ENCODE measurements around the gene ADGRB2.

DNA sequence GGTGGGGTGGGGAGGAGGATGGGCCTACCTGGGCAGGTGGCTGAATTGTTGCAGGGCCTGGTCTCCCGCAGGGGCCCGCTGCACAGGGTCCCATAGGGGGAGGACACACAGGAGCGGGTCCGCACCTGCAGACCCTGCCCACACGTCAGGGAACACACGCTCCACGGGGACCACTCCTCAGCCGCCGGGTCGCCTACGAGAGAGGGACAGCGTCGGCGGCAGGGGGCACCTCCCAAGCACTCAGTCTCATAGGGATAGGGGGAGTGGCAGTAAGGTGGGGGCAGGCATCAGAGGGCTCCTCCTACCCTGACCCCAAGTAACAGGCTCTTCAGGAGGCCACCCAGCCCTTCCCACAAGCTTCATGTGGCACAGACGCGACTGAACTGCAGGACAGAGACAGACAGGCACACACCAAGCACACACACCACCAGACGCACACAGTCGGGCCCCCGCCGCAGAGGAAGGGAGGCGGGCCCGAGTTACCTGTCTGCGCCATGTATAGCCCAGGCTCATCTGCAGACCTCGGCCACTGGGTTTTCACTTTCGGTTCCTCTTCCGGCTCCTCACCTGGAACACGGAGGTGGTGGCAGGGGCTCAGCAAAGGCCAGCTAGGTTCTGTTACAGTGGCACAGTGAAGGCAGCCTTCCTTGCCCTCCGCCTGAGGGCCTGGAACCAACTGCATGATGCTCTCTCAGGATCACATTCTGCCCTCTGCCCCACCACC lies 19.8 kb downstream of the ADGRB2 start:
- no peak for TF ChIP-seq ZNF18 (tag by site-specific recombination; IDR thresholded peaks at IDR 0.05)
- TF ChIP-seq CTCF (tag by site-specific recombination; IDR thresholded peaks at IDR 0.05), result no peak
- TF ChIP-seq ATF2 (tag by site-specific recombination; IDR thresholded peaks at IDR 0.05; ENCODE audit: low read depth), result no peak
- no peak for TF ChIP-seq SALL2 (tag by site-specific recombination; IDR thresholded peaks at IDR 0.05; ENCODE audit: borderline replicate concordance)
- no peak for TF ChIP-seq ZNF311 (tag by site-specific recombination; IDR thresholded peaks at IDR 0.05; ENCODE audit: borderline replicate concordance)
- TF ChIP-seq ZNF350 (tag by site-specific recombination; IDR thresholded peaks at IDR 0.05), result no peak
- no peak for TF ChIP-seq ZSCAN18 (tag by site-specific recombination; IDR thresholded peaks at IDR 0.05)
- no peak for TF ChIP-seq ZNF596 (tag by site-specific recombination; IDR thresholded peaks at IDR 0.05)
- no peak for TF ChIP-seq ZNF670 (tag by site-specific recombination; IDR thresholded peaks at IDR 0.05; ENCODE audit: low read depth)
- TF ChIP-seq ZNF561 (tag by site-specific recombination; IDR thresholded peaks at IDR 0.05; ENCODE audit: borderline replicate concordance), result no peak
- TF ChIP-seq ZNF776 (tag by site-specific recombination; IDR thresholded peaks at IDR 0.05; ENCODE audit: borderline replicate concordance), result no peak
